Brain microvascular endothelial cell (primary cell): ENCODE results near the gene EIF2B2.

ENCODE experiments used
- DNase-seq: peaks from one replicate; pipeline ENCODE4 v3.0.0-alpha.2; 2020
- H3K27ac ChIP-seq: fragments of 250-450 bp; sonication (Bioruptor Pico); 2 replicates; pipeline ENCODE4 v1.5.1; 2020; ENCODE audit warnings: mild to moderate bottlenecking, moderate library complexity
- H3K27me3 ChIP-seq: fragments of 250-450 bp; sonication (Bioruptor Pico); replicated peaks from 2 replicates; pipeline ENCODE4 v1.5.1; 2020; ENCODE audit warnings: mild to moderate bottlenecking
- H3K36me3 ChIP-seq: fragments of 250-450 bp; sonication (Bioruptor Pico); replicated peaks from 2 replicates; pipeline ENCODE4 v1.5.1; 2020; ENCODE audit warnings: mild to moderate bottlenecking
- H3K4me3 ChIP-seq: 2 replicates; pipeline ENCODE4 v1.5.1; 2011; ENCODE audit warnings: low read depth, mild to moderate bottlenecking, control low read depth, low read length, moderate library complexity
- in situ Hi-C: cut with HindIII; loops from 2 replicates; pipeline ENCODE4 v1.10.0; 2017; ENCODE audit warnings: low sequenced_read_pairs, low pct_ligation_motif_present
- TF ChIP-seq, protein P1 (sequence below): IDR thresholded peaks from 2 replicates; pipeline ENCODE4 v1.5.1; 2011; ENCODE audit warnings: low read depth, mild to moderate bottlenecking, moderate library complexity, low read length, control low read depth, inconsistent platforms; ENCODE audit errors: missing control alignments

Gene EIF2B2

DNA sequence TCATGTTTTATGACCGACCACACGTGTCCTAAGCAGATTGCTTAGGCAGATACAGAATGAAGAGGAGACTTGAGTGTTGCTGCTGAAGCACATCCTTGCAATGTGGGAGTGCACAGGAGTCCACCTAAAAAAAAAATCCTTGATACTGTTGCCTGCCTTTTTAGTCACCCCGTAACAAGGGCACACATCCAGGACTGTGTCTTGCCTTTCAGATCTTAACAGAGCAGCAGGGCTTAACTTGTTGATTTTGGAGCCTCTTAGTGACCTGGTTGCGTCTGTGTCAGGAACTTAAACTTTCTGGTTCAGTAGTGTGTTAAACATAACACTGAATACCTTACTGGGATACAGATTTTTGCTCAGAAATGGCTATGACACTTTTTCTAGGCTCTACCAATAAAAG, 6.5 kb downstream of the EIF2B2 start:
- in situ Hi-C loops, result no loop called here
- Histone ChIP-seq H3K36me3 (peaks cover 47% of the 10 kb centered on the region), H3K27ac (no peak overlapping the region), H3K4me3 (no peak overlapping the region), H3K27me3 (no peaks in the 10 kb centered on the region)
- DNase-seq, result no peak
- TF ChIP-seq, protein P1, sequence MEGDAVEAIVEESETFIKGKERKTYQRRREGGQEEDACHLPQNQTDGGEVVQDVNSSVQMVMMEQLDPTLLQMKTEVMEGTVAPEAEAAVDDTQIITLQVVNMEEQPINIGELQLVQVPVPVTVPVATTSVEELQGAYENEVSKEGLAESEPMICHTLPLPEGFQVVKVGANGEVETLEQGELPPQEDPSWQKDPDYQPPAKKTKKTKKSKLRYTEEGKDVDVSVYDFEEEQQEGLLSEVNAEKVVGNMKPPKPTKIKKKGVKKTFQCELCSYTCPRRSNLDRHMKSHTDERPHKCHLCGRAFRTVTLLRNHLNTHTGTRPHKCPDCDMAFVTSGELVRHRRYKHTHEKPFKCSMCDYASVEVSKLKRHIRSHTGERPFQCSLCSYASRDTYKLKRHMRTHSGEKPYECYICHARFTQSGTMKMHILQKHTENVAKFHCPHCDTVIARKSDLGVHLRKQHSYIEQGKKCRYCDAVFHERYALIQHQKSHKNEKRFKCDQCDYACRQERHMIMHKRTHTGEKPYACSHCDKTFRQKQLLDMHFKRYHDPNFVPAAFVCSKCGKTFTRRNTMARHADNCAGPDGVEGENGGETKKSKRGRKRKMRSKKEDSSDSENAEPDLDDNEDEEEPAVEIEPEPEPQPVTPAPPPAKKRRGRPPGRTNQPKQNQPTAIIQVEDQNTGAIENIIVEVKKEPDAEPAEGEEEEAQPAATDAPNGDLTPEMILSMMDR, result no peak

DNA sequence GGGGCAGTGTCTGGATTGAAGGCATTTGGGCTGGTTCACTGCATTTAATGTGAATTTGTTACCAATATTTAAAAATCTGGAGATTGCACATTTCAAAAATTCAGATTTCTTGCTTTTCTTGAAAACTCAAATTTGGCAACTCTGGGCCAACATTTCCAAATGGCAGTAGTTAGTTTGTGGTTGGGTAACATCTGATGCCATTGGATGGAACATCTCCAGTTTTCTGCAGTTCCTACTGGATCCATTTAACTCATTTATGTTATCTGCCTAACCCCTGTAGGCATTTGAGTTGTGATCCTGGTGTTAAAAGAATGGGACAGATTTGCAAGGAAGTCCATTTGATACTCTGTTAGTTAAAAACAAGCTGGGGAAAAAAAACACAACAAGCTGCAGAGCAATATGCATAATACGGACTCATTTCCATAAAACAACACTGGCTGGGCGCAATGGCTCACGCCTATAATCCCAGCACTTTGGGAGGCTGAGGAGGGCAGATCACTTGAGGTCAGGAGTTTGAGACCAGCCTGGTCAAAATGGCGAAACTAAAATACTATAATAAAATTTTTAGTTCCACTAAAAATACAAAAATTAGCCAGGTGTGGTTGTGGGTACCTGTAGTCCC, 7.9 kb downstream of the EIF2B2 start:
- TF ChIP-seq, protein P1, result no peak
- Histone ChIP-seq H3K36me3 (peaks cover 45% of the 10 kb centered on the region), H3K27ac (no peak overlapping the region), H3K27me3 (no peaks in the 10 kb centered on the region), H3K4me3 (no peak overlapping the region)
- DNase-seq, result no peak
- in situ Hi-C loops, result no loop called here

DNA sequence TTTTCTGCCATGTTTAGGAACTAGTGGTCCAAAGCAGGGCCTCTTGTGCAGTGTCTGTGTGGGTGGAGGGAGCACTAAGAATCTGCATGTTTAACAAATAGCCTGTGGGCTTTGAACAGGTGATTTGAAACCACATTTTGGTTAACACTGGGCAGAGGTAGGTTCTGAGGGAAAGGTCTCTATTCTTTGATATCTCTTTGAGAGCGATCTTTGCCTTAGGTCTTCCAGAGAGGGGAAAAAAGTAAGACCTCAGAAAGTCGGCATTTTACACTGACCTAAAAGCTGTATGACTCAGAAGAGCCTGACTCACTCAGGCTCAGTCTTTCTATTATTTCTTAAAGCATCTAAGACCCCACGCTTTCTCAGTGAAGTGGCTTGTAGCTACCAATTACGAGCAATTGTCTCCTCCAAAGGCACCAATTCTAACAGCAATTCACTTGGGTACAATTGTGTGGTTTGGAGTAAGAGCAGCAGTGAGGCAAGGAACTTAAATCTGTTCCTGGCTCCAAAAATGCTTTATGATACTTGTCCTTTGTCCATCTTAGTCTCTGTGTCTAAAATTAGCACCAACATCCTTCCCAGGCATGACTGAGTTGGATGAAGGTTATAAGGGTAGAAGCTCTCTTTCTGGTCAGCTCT, 8.8 kb downstream of the EIF2B2 start:
- Histone ChIP-seq H3K36me3 (peaks cover 38% of the 10 kb centered on the region), H3K27me3 (no peaks in the 10 kb centered on the region), H3K27ac (peak overlapping the region; percentile 49), H3K4me3 (no peak overlapping the region)
- TF ChIP-seq, protein P1, result no peak
- in situ Hi-C loops, result no loop called here
- peak; percentile 66 for DNase-seq

DNA sequence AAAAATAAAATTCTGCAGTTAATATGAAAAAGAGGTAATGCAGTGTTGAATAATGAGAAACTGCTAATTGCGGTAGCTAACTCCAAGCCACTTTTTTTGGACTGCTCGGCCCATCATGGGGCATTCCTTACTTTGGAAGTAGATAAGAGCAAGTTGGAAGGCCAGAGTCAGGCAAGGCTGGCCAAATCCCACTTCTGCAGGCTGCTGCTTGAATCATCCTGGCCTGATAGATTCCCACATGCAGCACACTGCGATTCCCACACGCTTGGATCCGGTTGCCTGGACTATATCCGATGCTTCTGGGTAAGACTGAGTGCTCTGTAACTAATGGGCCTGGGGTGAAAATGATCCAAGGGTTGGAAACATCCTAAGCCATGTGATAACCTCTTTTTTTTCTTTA, 10.6 kb downstream of the EIF2B2 start:
- Histone ChIP-seq H3K27me3 (no peaks in the 10 kb centered on the region), H3K36me3 (peaks cover 30% of the 10 kb centered on the region), H3K27ac (no peak overlapping the region), H3K4me3 (no peak overlapping the region)
- in situ Hi-C loops, result no loop called here
- no peak for DNase-seq
- TF ChIP-seq, protein P1, result no peak

DNA sequence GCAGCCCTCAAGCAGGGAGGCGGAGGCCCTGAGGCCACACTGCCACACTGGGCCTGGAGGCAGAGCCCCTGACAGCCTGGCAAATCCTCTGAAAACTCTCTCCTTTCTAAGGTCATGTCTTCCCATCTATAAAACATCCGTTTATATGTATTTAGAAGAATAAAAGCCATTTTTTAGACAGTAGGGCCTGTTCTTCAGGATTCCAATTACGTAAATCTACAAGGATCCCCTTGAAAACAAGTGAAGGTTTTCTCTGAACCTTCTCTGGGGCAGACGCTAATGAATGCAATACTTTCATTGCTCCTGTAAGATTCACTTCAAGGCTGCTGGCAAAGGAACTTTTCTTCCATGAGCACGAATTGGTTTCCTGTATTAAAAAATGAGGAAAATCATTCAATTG, 12.8 kb downstream of the EIF2B2 start:
- peaks cover 15% of the 10 kb centered on the region for H3K36me3 ChIP-seq
- H3K27ac ChIP-seq, result no peak overlapping the region
- in situ Hi-C loops, result no loop called here
- TF ChIP-seq, protein P1, result no peak
- no peak overlapping the region for H3K4me3 ChIP-seq
- no peaks in the 10 kb centered on the region for H3K27me3 ChIP-seq
- DNase-seq, result no peak

DNA sequence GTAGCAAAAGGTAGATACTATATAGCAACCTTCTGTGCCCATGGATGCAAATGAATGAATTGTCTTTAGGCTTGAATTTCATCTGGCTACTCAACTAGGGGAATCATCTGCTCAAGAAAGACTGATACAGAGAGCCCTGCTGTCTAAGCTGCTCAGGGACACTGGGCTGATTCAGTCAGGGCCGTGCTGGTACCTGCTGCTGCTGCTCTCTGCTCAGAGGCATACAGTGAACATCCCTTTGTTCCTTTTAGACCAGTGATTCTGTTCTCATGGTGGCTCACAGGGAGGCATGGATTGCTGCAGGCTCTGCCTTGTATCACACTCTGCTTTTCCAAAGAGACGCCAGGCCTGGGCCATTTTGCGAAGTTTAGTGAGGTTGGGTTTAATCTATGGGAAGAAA, 14.1 kb downstream of the EIF2B2 start:
- TF ChIP-seq, protein P1, result no peak
- in situ Hi-C loops, result no loop called here
- Histone ChIP-seq H3K4me3 (no peak overlapping the region), H3K36me3 (peaks cover 15% of the 10 kb centered on the region), H3K27ac (no peak overlapping the region), H3K27me3 (no peaks in the 10 kb centered on the region)
- no peak for DNase-seq
